ENCODE measurements around the gene GPR68. TPM values are rescaled to one million over a fixed set of nuclear protein-coding genes. Genes with fewer than 3 reads are reported as not detected.

GPR68 gene
- total RNA-seq, 2 donors from 2014 or later, result 0.26 TPM; not detected in 1

GRCh38 chr14:91214306-91214705 is 30.2 kb downstream of the GPR68 start:
- intact Hi-C loops (cut with DNase I), result no loop called here
- H3K36me3 ChIP-seq (replicated peaks in 1 of 2; ENCODE audit: insufficient read depth in 1 of 2, low read depth in 2 of 2), result peaks cover 0 to 6% of the 10 kb centered on the region in 2 donors
- TF ChIP-seq POLR2A (IDR thresholded peaks at IDR 0.05) (no peak), CTCF (IDR thresholded peaks at IDR 0.05) (no peak)
- H3K9me3 ChIP-seq, result no peaks in the 10 kb centered on the region
- no peak for ATAC-seq
- DNase-seq, result no peak
- no peak overlapping the region for H3K27ac ChIP-seq
- WGBS, 2 donors, result 89 to 96% methylated on average over 6 of the region's 6 CpGs
- H3K4me1 ChIP-seq, result no peaks in the 10 kb centered on the region
- no peak overlapping the region for H3K4me3 ChIP-seq
- no peaks in the 10 kb centered on the region for H3K27me3 ChIP-seq

GRCh38 chr14:91211017-91211416 is 33.5 kb downstream of the GPR68 start:
- ATAC-seq (no peak), DNase-seq (no peak)
- H3K4me3 ChIP-seq, result no peak overlapping the region
- no peak for TF ChIP-seq POLR2A (IDR thresholded peaks at IDR 0.05)
- no peak for TF ChIP-seq CTCF (IDR thresholded peaks at IDR 0.05)
- H3K36me3 ChIP-seq (replicated peaks in 1 of 2; ENCODE audit: insufficient read depth in 1 of 2, low read depth in 2 of 2), result peaks cover 0 to 9% of the 10 kb centered on the region in 2 donors
- intact Hi-C loops (cut with DNase I), result no loop called here
- H3K9me3 ChIP-seq, result no peaks in the 10 kb centered on the region
- H3K27me3 ChIP-seq, result no peaks in the 10 kb centered on the region
- no peak overlapping the region for H3K27ac ChIP-seq
- no peaks in the 10 kb centered on the region for H3K4me1 ChIP-seq
- 98 to 100% methylated on average over 2 of the region's 2 CpGs for WGBS, 2 donors

- Histone ChIP-seq H3K4me1 (no peaks in the 10 kb centered on the region), H3K27ac (no peak overlapping the region), H3K4me3 (no peak overlapping the region), H3K9me3 (no peaks in the 10 kb centered on the region), H3K36me3 (replicated peaks in 1 of 2; ENCODE audit: insufficient read depth in 1 of 2, low read depth in 2 of 2) (peaks cover 5 to 24% of the 10 kb centered on the region in 2 donors), H3K27me3 (no peaks in the 10 kb centered on the region)
- intact Hi-C loops (cut with DNase I), result no loop called here
- no peak for ATAC-seq
- DNase-seq, result no peak
- WGBS, 2 donors, result 81% methylated on average over 3 of the region's 3 CpGs
- TF ChIP-seq POLR2A (IDR thresholded peaks at IDR 0.05), result no peak
- no peak for TF ChIP-seq CTCF (IDR thresholded peaks at IDR 0.05)
These were observed 37.5 kb downstream of the GPR68 start for GRCh38 chr14:91207008-91207407.

- no peak for ATAC-seq
- H3K36me3 ChIP-seq (replicated peaks in 1 of 2; ENCODE audit: insufficient read depth in 1 of 2, low read depth in 2 of 2), result peaks cover 5 to 23% of the 10 kb centered on the region in 2 donors
- H3K4me1 ChIP-seq, result no peaks in the 10 kb centered on the region
- no peaks in the 10 kb centered on the region for H3K27me3 ChIP-seq
- intact Hi-C loops (cut with DNase I), result no loop called here
- no peak overlapping the region for H3K4me3 ChIP-seq
- DNase-seq, result no peak
- WGBS, 2 donors, result 80 to 89% methylated on average over 7 of the region's 7 CpGs
- H3K27ac ChIP-seq, result no peak overlapping the region
- no peaks in the 10 kb centered on the region for H3K9me3 ChIP-seq
- TF ChIP-seq CTCF (IDR thresholded peaks at IDR 0.05) (no peak), POLR2A (IDR thresholded peaks at IDR 0.05) (no peak)
These were observed 39.0 kb downstream of the GPR68 start for GRCh38 chr14:91205459-91205858.

- 92 to 99% methylated on average over 11 to 14 of the region's 14 CpGs for WGBS, 2 donors
- no peaks in the 10 kb centered on the region for H3K4me1 ChIP-seq
- intact Hi-C loops (cut with DNase I), result no loop called here
- no peak overlapping the region for H3K27ac ChIP-seq
- H3K36me3 ChIP-seq (replicated peaks in 1 of 2; ENCODE audit: insufficient read depth in 1 of 2, low read depth in 2 of 2), result peaks cover 8 to 29% of the 10 kb centered on the region in 2 donors
- no peak for DNase-seq
- H3K9me3 ChIP-seq, result no peaks in the 10 kb centered on the region
- no peak overlapping the region for H3K4me3 ChIP-seq
- TF ChIP-seq POLR2A (IDR thresholded peaks at IDR 0.05) (no peak), CTCF (IDR thresholded peaks at IDR 0.05) (no peak)
- ATAC-seq, result no peak
- H3K27me3 ChIP-seq, result no peaks in the 10 kb centered on the region
These were observed 39.8 kb downstream of the GPR68 start for GRCh38 chr14:91204657-91205056.

Measured in body of pancreas (tissue), 4 donors.